Endothelial cell of umbilical vein (primary cell): Measurements from ENCODE around the gene FBXL17. TPM values are rescaled to one million over a fixed set of nuclear protein-coding genes. Genes with fewer than 3 reads are reported as not detected.

ENCODE experiments used
- BruUV-seq: library from RNA; stranded (reverse); fragments of 400-500 nt; replicated peaks from 2 replicates; lab custom pipeline; 2021; lab: Mats Ljungman, UMichigan
- CTCF ChIA-PET: fragments of 300-600, 350-600 bp; sonication (Branson Sonifier 250); formaldehyde crosslinking; loops from one replicate; lab custom pipeline; 2021; ENCODE audit warnings: antibody characterized with exemption, inconsistent platforms; lab: Charles Lee
- POLR2A ChIA-PET: fragments of 300-600, 350-600 bp; sonication (Branson Sonifier 250); formaldehyde crosslinking; loops from one replicate; lab custom pipeline; 2021; ENCODE audit warnings: antibody characterized with exemption, inconsistent platforms; lab: Charles Lee
- DNase-seq: peaks from one replicate; pipeline ENCODE4 v3.0.0-alpha.2; 2011; ENCODE audit warnings: low read depth, low spot score
- FAIRE-seq: peaks from 2 replicates; lab custom pipeline; 2011; peaks lifted over from hg19 to GRCh38; lab: Jason Lieb, UNC
- H2AFZ ChIP-seq: 2 replicates; pipeline ENCODE4 v1.6.0; 2012; ENCODE audit warnings: low read depth, low read length, control low read depth, inconsistent platforms
- H3K27ac ChIP-seq: 2 replicates; pipeline ENCODE4 v1.5.1; 2011; ENCODE audit warnings: low read depth, mild to moderate bottlenecking, control low read depth, low read length, moderate library complexity; ENCODE audit not compliant: insufficient read depth
- H3K27me3 ChIP-seq, 2 experiments: 2 replicates each; pipeline versions ENCODE4 v1.6.0 to v1.6.1; 2011; ENCODE audit warnings: low read length in 2 of 2, mixed read lengths in 1 of 2; ENCODE audit not compliant: control insufficient read depth in 2 of 2, insufficient read depth in 2 of 2
- H3K36me3 ChIP-seq, 2 experiments: 2 replicates in 1 of 2; 3 replicates in 1 of 2; pipeline ENCODE4 v1.5.1; 2011; ENCODE audit warnings: low read length in 2 of 2, mild to moderate bottlenecking in 1 of 2, moderate library complexity in 1 of 2; ENCODE audit not compliant: control insufficient read depth in 2 of 2, insufficient read depth in 2 of 2; ENCODE audit errors: extremely low read depth in 1 of 2
- H3K4me1 ChIP-seq: 3 replicates; pipeline ENCODE4 v1.5.1; 2011; ENCODE audit warnings: mild to moderate bottlenecking, low read length; ENCODE audit not compliant: control insufficient read depth, insufficient read depth; ENCODE audit errors: extremely low read depth
- H3K4me2 ChIP-seq: 2 replicates; pipeline ENCODE4 v1.6.1; 2011; ENCODE audit warnings: low read length, control low read depth, mixed read lengths; ENCODE audit not compliant: insufficient read depth
- H3K4me3 ChIP-seq, 3 experiments: fragments of 200-600 bp in 1 of 3; sonication (generic), shearing (Covaris generic) in 1 of 3; replicated peaks in 1 of 3; 2 replicates each; pipeline ENCODE4 v1.5.1; 2011 to 2016; ENCODE audit warnings: control low read depth in 3 of 3, low read length in 3 of 3, mild to moderate bottlenecking in 2 of 3, inconsistent platforms in 1 of 3, low read depth in 1 of 3, moderate library complexity in 1 of 3; ENCODE audit not compliant: insufficient read depth in 1 of 3
- H3K79me2 ChIP-seq: 2 replicates; pipeline ENCODE4 v1.6.0; 2012; ENCODE audit warnings: low read length, inconsistent platforms; ENCODE audit not compliant: control insufficient read depth, insufficient read depth
- H3K9ac ChIP-seq: replicated peaks from 2 replicates; pipeline ENCODE3; 2011; ENCODE audit warnings: low read length, control low read depth; ENCODE audit not compliant: insufficient read depth; ENCODE audit errors: extremely low read depth
- H3K9me1 ChIP-seq: replicated peaks from 3 replicates; pipeline ENCODE4 v1.6.0; 2011; ENCODE audit warnings: mild to moderate bottlenecking, low read length; ENCODE audit not compliant: control insufficient read depth, insufficient read depth; ENCODE audit errors: extremely low read depth
- H3K9me3 ChIP-seq: replicated peaks from 2 replicates; pipeline ENCODE4 v1.5.1; 2012; ENCODE audit warnings: low read length, inconsistent platforms; ENCODE audit not compliant: control insufficient read depth, insufficient read depth
- H4K20me1 ChIP-seq: replicated peaks from 2 replicates; pipeline ENCODE3; 2011; ENCODE audit warnings: mild to moderate bottlenecking, low read length; ENCODE audit not compliant: control insufficient read depth, insufficient read depth; ENCODE audit errors: extremely low read depth
- CTCF ChIP-seq, 2 donors: IDR thresholded peaks; 1 replicate in 1 of 2; 2 replicates in 1 of 2; pipeline ENCODE4 v1.5.1; 2011; ENCODE audit warnings: low read length in 2 of 2, mild to moderate bottlenecking in 2 of 2, moderate library complexity in 2 of 2, control low read depth in 1 of 2, inconsistent platforms in 1 of 2, low read depth in 1 of 2; ENCODE audit not compliant: insufficient read depth in 1 of 2; ENCODE audit errors: extremely low read depth in 1 of 2
- GATA2 ChIP-seq: IDR thresholded peaks from 2 replicates; pipeline ENCODE4 v1.7.0; 2011; ENCODE audit warnings: low read depth, mild to moderate bottlenecking, moderate library complexity, mixed read lengths, low read length; ENCODE audit not compliant: insufficient read length, insufficient read depth
- MYC ChIP-seq: IDR thresholded peaks from one replicate; pipeline ENCODE4 v1.6.1; 2011; ENCODE audit warnings: mild to moderate bottlenecking, low read depth, low read length
- dilution Hi-C: fragments of 300-500 bp; cut with MboI; formaldehyde crosslinking; loops from one replicate; pipeline ENCODE4 v1.15.0; 2019; ENCODE audit warnings: low sequenced_read_pairs; ENCODE audit not compliant: extremely low pct_ligation_motif_present
- intact Hi-C: fragments of 100-400 bp; cut with micrococcal nuclease; formaldehyde crosslinking; loops from one replicate; pipeline ENCODE4 v1.10.0; 2022
- polyA plus RNA-seq, 4 experiments: library from polyadenylated mRNA; depleted of rRNA in 3 of 4; stranded (reverse) in 3 of 4; unstranded in 1 of 4; fragments of >200 nt; gene quantifications; 2 replicates each; pipeline versions ENCODE4 v1.2.1 to v1.2.3, GENCODE V29; 2011 to 2012; ENCODE audit warnings: missing spikeins in 1 of 4
- total RNA-seq: library from RNA; stranded (reverse); gene quantifications from 2 replicates; pipeline ENCODE4 v1.2.3, GENCODE V29; 2021

The FBXL17 gene
- total and polyA plus RNA-seq, 2 donors (not counting 3 experiments of a cell fraction or from before 2014, with no cell fraction given): 2.7 to 8.8 TPM

- FAIRE-seq: no peak
- H3K4me3 ChIP-seq: no peak overlapping the region
- DNase-seq: no peak
- no peaks in the 10 kb centered on the region for H3K36me3 ChIP-seq
- no peaks in the 10 kb centered on the region for H3K79me2 ChIP-seq
- no peaks in the 10 kb centered on the region for H4K20me1 ChIP-seq
- no peak overlapping the region for H3K9ac ChIP-seq
- H3K9me3 ChIP-seq: no peaks in the 10 kb centered on the region
- ChIA-PET CTCF (no interaction called here), POLR2A (no interaction called here)
- H3K4me2 ChIP-seq: no peak overlapping the region
- H3K27me3 ChIP-seq: no peaks in the 10 kb centered on the region
- no peaks in the 10 kb centered on the region for H3K9me1 ChIP-seq
- no TSS peak for BruUV-seq
- dilution Hi-C loops: no loop called here
- H2AFZ ChIP-seq: no peak overlapping the region
- TF ChIP-seq CTCF (IDR thresholded peaks at IDR 0.05; ENCODE audit: extremely low read depth in 1 of 2, insufficient read depth in 1 of 2, low read depth in 1 of 2, low read length in 2 of 2): no peak
- no peak for TF ChIP-seq MYC
- H3K27ac ChIP-seq: no peak overlapping the region
- intact Hi-C loops: no loop called here
- no peaks in the 10 kb centered on the region for H3K4me1 ChIP-seq
Measured at GRCh38 chr5:107979900-107980299, 402.0 kb downstream of the FBXL17 start.

GRCh38 chr5:107979291-107979690, 402.6 kb downstream of the FBXL17 start:
- H3K9ac ChIP-seq: no peak overlapping the region
- no peak for TF ChIP-seq GATA2
- no peaks in the 10 kb centered on the region for H3K27me3 ChIP-seq
- DNase-seq: no peak
- H3K9me3 ChIP-seq: no peaks in the 10 kb centered on the region
- H2AFZ ChIP-seq: no peak overlapping the region
- ChIA-PET CTCF (interaction anchor here (1.2 kb wide), 1 partner anchor 8 kb away, joined by 3 read pairs; no protein-coding TSS in a partner anchor), POLR2A (no interaction called here)
- dilution Hi-C loops (no loop called here), intact Hi-C loops (no loop called here)
- H4K20me1 ChIP-seq: no peaks in the 10 kb centered on the region
- H3K36me3 ChIP-seq: no peaks in the 10 kb centered on the region
- no peaks in the 10 kb centered on the region for H3K9me1 ChIP-seq
- no peak overlapping the region for H3K4me2 ChIP-seq
- no peak overlapping the region for H3K4me3 ChIP-seq
- H3K79me2 ChIP-seq: no peaks in the 10 kb centered on the region
- H3K4me1 ChIP-seq: no peaks in the 10 kb centered on the region
- no TSS peak for BruUV-seq
- no peak for FAIRE-seq
- no peak overlapping the region for H3K27ac ChIP-seq
